ENCODE results near the gene EFCAB14. TPM values are rescaled to one million over a fixed set of nuclear protein-coding genes. Genes with fewer than 3 reads are reported as not detected.
"Not testable (repeated sequence)": the region's sequence is repeated elsewhere in the genome, so short reads cannot be mapped to it uniquely, and the experiment has no call there.

The EFCAB14 gene
- total RNA-seq, 6 experiments from 2014 or later = 60.6 to 69.7 (median 66.4) TPM

DNA sequence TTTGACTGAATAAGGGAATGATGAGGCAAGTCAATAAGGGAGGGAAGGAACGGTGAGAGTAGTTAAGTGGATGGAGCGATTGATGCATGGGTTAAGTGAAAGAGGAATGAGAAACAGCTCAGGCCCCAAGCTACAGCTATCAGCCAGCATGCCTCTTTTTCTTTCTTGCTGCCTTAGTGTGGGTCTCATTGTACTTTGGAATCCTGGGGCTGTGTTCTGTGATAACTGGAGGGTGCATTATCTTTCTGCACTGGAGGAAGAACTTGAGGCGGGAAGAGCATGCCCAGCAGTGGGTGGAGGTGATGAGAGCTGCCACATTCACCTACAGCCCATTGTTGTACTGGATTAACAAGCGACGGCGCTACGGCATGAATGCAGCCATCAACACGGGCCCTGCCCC lies 46.2 kb downstream of the EFCAB14 start:
- Mint-ChIP-seq H3K27ac (no peak overlapping the region), H3K4me3 (no peak overlapping the region), H3K9me3 (no peaks in the 10 kb centered on the region), H3K36me3 (ENCODE audit: low read depth) (no peaks in the 10 kb centered on the region), H3K27me3 (ENCODE audit: insufficient read depth) (no peaks in the 10 kb centered on the region; the same call in 1 of the 2 replicates), H3K4me1 (ENCODE audit: low read depth) (peaks cover 10% of the 10 kb centered on the region)
- DNase-seq = no peak
- TF ChIP-seq CTCF (IDR thresholded peaks at IDR 0.05) = no peak

DNA sequence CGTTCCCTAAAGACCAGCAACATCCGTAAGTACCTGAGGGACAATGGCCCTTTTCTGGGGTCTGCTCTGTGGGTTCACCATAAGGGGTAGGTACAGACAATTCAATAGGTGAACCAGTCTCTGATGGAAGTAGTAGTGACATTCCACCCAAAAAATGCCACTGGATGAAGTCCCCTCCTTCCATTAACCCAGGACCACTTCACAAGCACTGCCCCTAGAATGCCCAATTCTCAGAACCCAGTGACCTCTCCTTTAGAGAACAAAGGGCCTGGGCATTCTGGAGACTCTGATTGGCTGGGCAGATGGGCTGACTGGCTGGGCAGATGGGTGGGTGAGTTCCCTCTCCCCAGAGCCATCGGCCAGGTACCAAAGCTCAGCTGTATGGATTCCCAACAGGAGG lies 47.4 kb downstream of the EFCAB14 start, which contains the start of gene TEX38:
TSS of gene TEX38 (plus strand) at position 301 of the 400 bp plus-strand sequence. CDS start at position 382, 81 bp downstream.
- Mint-ChIP-seq H3K4me1 (ENCODE audit: low read depth) (peaks cover 21% of the 10 kb centered on the region), H3K27me3 (ENCODE audit: insufficient read depth) (no peaks in the 10 kb centered on the region; the same call in 1 of the 2 replicates), H3K4me3 (no peak within 1 kb of the TSS), H3K27ac (no peak within 1 kb of the TSS), H3K36me3 (ENCODE audit: low read depth) (no peaks in the 10 kb centered on the region), H3K9me3 (no peaks in the 10 kb centered on the region)
- TF ChIP-seq CTCF (IDR thresholded peaks at IDR 0.05) = no peak
- no peak for DNase-seq

GRCh38 chr1:46670134-46670533 lies 48.8 kb downstream of the EFCAB14 start:
- Mint-ChIP-seq H3K36me3 (ENCODE audit: low read depth) (peaks cover under 1% of the 10 kb centered on the region; the same call in 1 of the 2 replicates), H3K9me3 (no peaks in the 10 kb centered on the region), H3K27me3 (ENCODE audit: insufficient read depth) (no peaks in the 10 kb centered on the region; the same call in 1 of the 2 replicates), H3K27ac (no peak overlapping the region), H3K4me1 (ENCODE audit: low read depth) (peaks cover 25% of the 10 kb centered on the region), H3K4me3 (no peak overlapping the region)
- DNase-seq = no peak
- TF ChIP-seq CTCF (IDR thresholded peaks at IDR 0.05) = no peak

DNA sequence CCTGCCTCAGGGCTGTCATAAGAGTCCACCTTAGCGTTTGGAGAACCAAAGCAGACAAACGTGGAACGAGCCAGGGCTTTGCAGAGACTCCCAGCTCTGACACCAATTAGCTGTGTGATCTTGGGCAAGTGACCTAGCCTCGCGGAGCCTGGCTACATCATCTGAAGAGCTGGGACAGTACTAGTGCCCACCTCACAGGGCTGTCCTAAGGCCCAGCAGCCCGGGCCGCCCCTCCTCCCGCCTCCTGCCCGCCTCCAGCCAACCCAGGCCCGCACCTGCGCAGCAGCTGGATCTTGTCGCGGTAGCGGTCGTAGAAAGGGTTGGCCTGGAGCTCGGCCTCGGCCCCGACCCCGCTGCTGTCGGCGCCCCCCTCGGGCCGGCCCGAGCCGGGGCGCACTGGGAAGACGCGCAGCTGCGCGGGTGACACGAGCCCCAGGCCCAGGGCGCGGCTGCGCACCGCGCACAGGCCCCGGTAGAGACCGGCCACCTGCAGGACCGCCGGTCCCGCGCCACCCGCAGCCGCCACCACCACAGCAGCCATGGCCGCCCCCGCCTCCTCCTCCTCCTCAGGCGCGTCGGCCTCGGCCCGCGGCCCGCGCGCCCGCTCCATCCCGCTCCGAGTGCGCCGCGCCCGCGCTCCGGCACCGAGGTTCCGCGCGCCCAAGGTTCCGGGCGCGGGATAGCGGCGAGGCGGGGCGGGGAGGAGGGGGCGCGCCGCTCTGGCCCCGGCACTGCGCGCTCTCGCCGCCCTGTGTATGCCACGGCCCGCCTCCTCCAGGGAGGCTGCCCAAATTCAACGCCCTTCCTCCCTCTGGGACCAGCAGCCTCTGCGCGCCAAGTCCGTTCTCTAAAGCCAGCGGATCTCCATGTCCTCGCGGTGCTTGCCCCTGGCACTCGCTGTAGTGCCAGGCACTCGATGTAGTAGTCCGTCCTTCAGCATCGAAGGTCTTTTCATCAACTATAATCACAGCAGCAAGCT lies 50.8 kb downstream of the EFCAB14 start, which contains the start of gene ATPAF1:
TSS of gene ATPAF1 (minus strand) at position 583 of the 979 bp plus-strand sequence. CDS start at position 541, 42 bp downstream.
- Mint-ChIP-seq H3K4me3 (peak within 1 kb of the TSS; percentile 89), H3K4me1 (ENCODE audit: low read depth) (peaks cover 15% of the 10 kb centered on the region), H3K9me3 (no peaks in the 10 kb centered on the region), H3K27ac (0 out of 2 replicates have a peak within 1 kb of the TSS, but pooled peaks have one; percentile 11), H3K27me3 (ENCODE audit: insufficient read depth) (no peaks in the 10 kb centered on the region; the same call in 1 of the 2 replicates), H3K36me3 (ENCODE audit: low read depth) (peaks cover 8% of the 10 kb centered on the region)
- TF ChIP-seq CTCF (IDR thresholded peaks at IDR 0.05) = no peak
- peak; percentile 9 for DNase-seq

DNA sequence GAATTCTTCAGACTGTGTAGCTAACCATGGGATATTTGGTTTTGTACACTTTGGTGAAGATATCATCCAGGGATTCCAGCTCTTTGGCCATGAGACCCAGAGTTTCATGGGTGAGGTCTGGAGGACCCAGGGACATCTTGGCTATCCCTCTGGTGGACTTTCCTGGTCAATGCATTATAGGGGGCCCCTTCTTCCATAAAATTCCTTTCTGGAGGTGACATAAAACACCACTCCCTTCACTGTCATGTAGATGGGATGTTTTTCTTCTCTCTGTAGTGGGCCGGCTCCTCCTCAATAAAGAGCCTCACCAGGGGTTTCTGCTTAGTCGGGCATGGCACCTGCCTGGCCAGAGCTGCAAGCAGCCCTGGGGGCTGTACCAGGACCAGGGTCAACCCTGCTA lies 52.9 kb downstream of the EFCAB14 start:
- Mint-ChIP-seq H3K27ac (no peak overlapping the region), H3K9me3 (no peaks in the 10 kb centered on the region), H3K4me3 (no peak overlapping the region), H3K36me3 (ENCODE audit: low read depth) (peaks cover 8% of the 10 kb centered on the region), H3K4me1 (ENCODE audit: low read depth) (peaks cover 15% of the 10 kb centered on the region), H3K27me3 (ENCODE audit: insufficient read depth) (no peaks in the 10 kb centered on the region)
- TF ChIP-seq CTCF (IDR thresholded peaks at IDR 0.05) = peak; percentile 35
- no peak for DNase-seq

- not testable (repeated sequence) for H3K27ac Mint-ChIP-seq; H3K36me3 Mint-ChIP-seq (ENCODE audit: low read depth); H3K4me3 Mint-ChIP-seq
Observed at GRCh38 chr1:46662919-46663318, 56.0 kb downstream of the EFCAB14 start.

GRCh38 chr1:46660116-46660515 lies 58.8 kb downstream of the EFCAB14 start:
- not testable (repeated sequence) for H3K27ac Mint-ChIP-seq; H3K27me3 Mint-ChIP-seq (ENCODE audit: insufficient read depth)

More at GRCh38 chr1:46662919-46663318, 56.0 kb downstream of the EFCAB14 start:
- H3K4me1 Mint-ChIP-seq (ENCODE audit: low read depth) = peaks cover 15% of the 10 kb centered on the region
- not testable (repeated sequence) for H3K27me3 Mint-ChIP-seq (ENCODE audit: insufficient read depth); DNase-seq; H3K9me3 Mint-ChIP-seq

More at GRCh38 chr1:46660116-46660515, 58.8 kb downstream of the EFCAB14 start:
- not testable (repeated sequence) for H3K9me3 Mint-ChIP-seq; H3K4me3 Mint-ChIP-seq; DNase-seq; H3K4me1 Mint-ChIP-seq (ENCODE audit: low read depth)
- peaks cover 16% of the 10 kb centered on the region for H3K36me3 Mint-ChIP-seq (ENCODE audit: low read depth)

All from HFFc6 (cell line).